HCT116 (cell line): ENCODE data around the gene KYAT1. TPM values are rescaled to one million over a fixed set of nuclear protein-coding genes. Genes with fewer than 3 reads are reported as not detected.
"Not testable (repeated sequence)": the region's sequence is repeated elsewhere in the genome, so short reads cannot be mapped to it uniquely, and the experiment has no call there.

Experiments
- ATAC-seq: fragments of 200-7000 bp; cut with Tn5 transposase; 2 replicates; pipeline ENCODE4 v1.9.1; 2020; ENCODE audit warnings: mild to moderate bottlenecking, moderate library complexity
- BruUV-seq: library from RNA; stranded (reverse); fragments of 400-500 nt; replicated peaks from 2 replicates; lab custom pipeline; 2021; lab: Mats Ljungman, UMichigan
- CTCF ChIA-PET: fragments of 300-600 bp; sonication (Branson Sonifier 250); formaldehyde crosslinking; loops from one replicate; lab custom pipeline; 2021; ENCODE audit warnings: antibody characterized with exemption; lab: Charles Lee
- POLR2A ChIA-PET: fragments of 300-600, 350-600 bp; sonication (Branson Sonifier 250); formaldehyde crosslinking; loops from one replicate; lab custom pipeline; 2021; ENCODE audit warnings: antibody characterized with exemption; lab: Charles Lee
- RAD21 ChIA-PET, 2 experiments: fragments of 300-600 bp; sonication (Branson Sonifier 250); formaldehyde crosslinking; loops; one replicate each; lab custom pipeline; 2023; ENCODE audit warnings: low total read pairs in 2 of 2; ENCODE audit not compliant: uncharacterized antibody in 2 of 2, unreplicated experiment in 2 of 2, low non-redundant PET in 1 of 2; lab: Charles Lee
- DNase-seq: peaks from one replicate; pipeline ENCODE4 v3.0.0-alpha.2; 2010; ENCODE audit warnings: low read depth, low spot score
- H2AFZ ChIP-seq: fragments of 200-600 bp; shearing (Covaris generic), sonication (generic); 2 replicates; pipeline ENCODE4 v1.6.1; 2017; ENCODE audit warnings: low read depth, mixed run types, mixed read lengths, antibody characterized with exemption, low read length; ENCODE audit not compliant: poor library complexity, severe bottlenecking
- H3K27ac ChIP-seq: 2 replicates; pipeline ENCODE4 v1.5.1; 2012; ENCODE audit warnings: low read depth, low read length
- H3K27me3 ChIP-seq: fragments of 200-600 bp; sonication (generic); 2 replicates; pipeline ENCODE4 v1.6.1; 2016; ENCODE audit warnings: mixed run types, low read length, mixed read lengths; ENCODE audit not compliant: insufficient read depth
- H3K36me3 ChIP-seq, 2 experiments: fragments of 200-500 bp in 1 of 2; fragments of 200-600 bp in 1 of 2; sonication (Bioruptor generic) in 1 of 2; sonication (generic) in 1 of 2; 2 replicates each; pipeline versions ENCODE4 v1.5.1 to v1.6.1; 2014 to 2016; ENCODE audit warnings: low read length in 2 of 2, inconsistent platforms in 1 of 2, mixed read lengths in 1 of 2, mixed run types in 1 of 2; ENCODE audit not compliant: insufficient read depth in 2 of 2, control insufficient read depth in 1 of 2
- H3K4me1 ChIP-seq, 2 experiments: fragments of 200-600 bp in 1 of 2; sonication (generic) in 1 of 2; 2 replicates each; pipeline versions ENCODE4 v1.5.1 to v1.6.1; 2012 to 2017; ENCODE audit warnings: low read length in 2 of 2, inconsistent platforms in 1 of 2, mild to moderate bottlenecking in 1 of 2, mixed read lengths in 1 of 2, mixed run types in 1 of 2, moderate library complexity in 1 of 2; ENCODE audit not compliant: insufficient read depth in 2 of 2, control insufficient read depth in 1 of 2
- H3K4me2 ChIP-seq: fragments of 200-600 bp; sonication (generic); 2 replicates; pipeline ENCODE4 v1.6.1; 2017; ENCODE audit warnings: mixed run types, low read length, mixed read lengths
- H3K4me3 ChIP-seq, 2 experiments: fragments of 200-600 bp in 1 of 2; sonication (generic) in 1 of 2; replicated peaks in 1 of 2; 2 replicates each; pipeline ENCODE4 v1.5.1; 2011 to 2016; ENCODE audit warnings: low read length in 2 of 2, control low read depth in 1 of 2, low read depth in 1 of 2, mild to moderate bottlenecking in 1 of 2, mixed read lengths in 1 of 2, mixed run types in 1 of 2
- H3K79me2 ChIP-seq: fragments of 200-600 bp; sonication (generic); 2 replicates; pipeline ENCODE4 v1.6.1; 2017; ENCODE audit warnings: mild to moderate bottlenecking, mixed run types, low read length, moderate library complexity, mixed read lengths; ENCODE audit not compliant: insufficient read depth
- H3K9ac ChIP-seq: fragments of 200-600 bp; sonication (generic); 2 replicates; pipeline ENCODE4 v1.6.1; 2016; ENCODE audit warnings: low read length, mixed read lengths
- H3K9me2 ChIP-seq: fragments of 200-600 bp; sonication (generic), shearing (Covaris generic); 2 replicates; pipeline ENCODE4 v1.6.1; 2017; ENCODE audit warnings: mixed run types, mild to moderate bottlenecking, moderate library complexity; ENCODE audit not compliant: insufficient read depth
- H3K9me3 ChIP-seq, 2 experiments: fragments of 200-500 bp in 1 of 2; fragments of 200-600 bp in 1 of 2; sonication (Bioruptor generic) in 1 of 2; sonication (generic) in 1 of 2; 2 replicates each; pipeline ENCODE4 v1.6.1; 2014 to 2017; ENCODE audit warnings: low read length in 2 of 2, mixed read lengths in 2 of 2, inconsistent platforms in 1 of 2, low read depth in 1 of 2, mild to moderate bottlenecking in 1 of 2, mixed run types in 1 of 2, moderate library complexity in 1 of 2; ENCODE audit not compliant: control insufficient read depth in 1 of 2, insufficient read depth in 1 of 2
- H4K20me1 ChIP-seq: fragments of 200-600 bp; sonication (generic), shearing (Covaris generic); 2 replicates; pipeline ENCODE4 v1.6.1; 2017; ENCODE audit warnings: mixed run types, mild to moderate bottlenecking, moderate library complexity; ENCODE audit not compliant: insufficient read depth
- CBX3 ChIP-seq: IDR thresholded peaks from 2 replicates; pipeline ENCODE4 v1.6.1; 2012; ENCODE audit warnings: low read depth
- CEBPB ChIP-seq: IDR thresholded peaks from 2 replicates; pipeline ENCODE4 v1.6.1; 2012; ENCODE audit warnings: low read depth
- ELF1 ChIP-seq: IDR thresholded peaks from 2 replicates; pipeline ENCODE4 v1.6.1; 2012; ENCODE audit warnings: low read depth, borderline replicate concordance
- SIN3A ChIP-seq: IDR thresholded peaks from 2 replicates; pipeline ENCODE4 v1.6.1; 2012; ENCODE audit warnings: low read depth
- TCF7L2 ChIP-seq: IDR thresholded peaks from 2 replicates; pipeline ENCODE4 v1.7.0; 2011; ENCODE audit warnings: borderline replicate concordance, inconsistent platforms; ENCODE audit not compliant: insufficient read depth, insufficient read length; ENCODE audit errors: extremely low read depth
- YY1 ChIP-seq: IDR thresholded peaks from 2 replicates; pipeline ENCODE4 v1.6.1; 2011; ENCODE audit warnings: low read length, low read depth, moderate library complexity, mild to moderate bottlenecking; ENCODE audit not compliant: insufficient replicate concordance; ENCODE audit errors: extremely low read depth
- ZFX ChIP-seq: fragments of 450-650 bp; IDR thresholded peaks from 2 replicates; pipeline ENCODE4 v1.6.1; 2017
- ZNF274 ChIP-seq: fragments of 200-500 bp; sonication (Bioruptor generic); IDR thresholded peaks from 2 replicates; pipeline ENCODE4 v1.6.1; 2014; ENCODE audit warnings: mild to moderate bottlenecking, low read depth, low read length, inconsistent platforms
- intact Hi-C: fragments of 100-400 bp; cut with micrococcal nuclease; formaldehyde crosslinking; loops from 2 replicates; pipeline ENCODE4 v1.10.0; 2022
- total RNA-seq: library from RNA; stranded (reverse); gene quantifications from one replicate; pipeline ENCODE4 v1.2.1, GENCODE V29; 2021; ENCODE audit not compliant: unreplicated experiment
- TF ChIP-seq, protein P1 (sequence below): IDR thresholded peaks from 2 replicates; pipeline ENCODE4 v1.6.1; 2012
- TF ChIP-seq, protein P2 (sequence below): IDR thresholded peaks from 2 replicates; pipeline ENCODE4 v1.6.1; 2012; ENCODE audit warnings: low read depth

The KYAT1 gene
- total RNA-seq, 1 experiment from 2014 or later, result 10.1 TPM

DNA sequence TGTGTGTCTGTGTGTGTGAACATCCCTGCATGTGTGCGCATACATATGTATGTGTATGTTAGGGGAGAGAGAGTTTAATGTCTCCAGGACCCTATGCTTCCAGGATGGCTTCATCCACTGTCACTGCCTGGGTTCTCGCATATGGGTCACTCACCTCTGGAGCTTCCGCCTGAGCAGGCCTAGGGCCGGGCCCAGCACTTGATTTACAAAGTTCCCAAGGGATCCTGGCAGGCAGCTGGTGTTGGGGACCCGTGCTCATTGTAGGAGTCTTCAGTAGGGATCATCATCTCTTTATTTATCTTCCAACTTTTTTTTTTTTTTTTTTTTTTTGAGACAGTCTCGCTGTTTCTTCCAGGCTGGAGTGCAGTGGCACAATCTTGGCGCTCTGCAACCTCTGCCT is 81.7 kb downstream of the KYAT1 start:
- Histone ChIP-seq H3K27me3 (no peaks in the 10 kb centered on the region), H3K36me3 (peaks cover 21 to 26% of the 10 kb centered on the region in 2 experiments; a peak in 3 of 4 replicates), H3K4me2 (no peak overlapping the region), H3K9me3 (no peaks in the 10 kb centered on the region), H3K9ac (no peak overlapping the region), H3K27ac (no peak overlapping the region), H3K4me1 (no peaks in the 10 kb centered on the region), H3K9me2 (no peaks in the 10 kb centered on the region), H4K20me1 (no peaks in the 10 kb centered on the region), H2AFZ (no peak overlapping the region), H3K79me2 (no peaks in the 10 kb centered on the region), H3K4me3 (no peak overlapping the region)
- DNase-seq (no peak), ATAC-seq (no peak)
- ChIA-PET RAD21 (no interaction called here), CTCF (no interaction called here), POLR2A (no interaction called here)
- BruUV-seq, result no TSS peak
- intact Hi-C loops, result no loop called here
- no peak for TF ChIP-seq CEBPB

DNA sequence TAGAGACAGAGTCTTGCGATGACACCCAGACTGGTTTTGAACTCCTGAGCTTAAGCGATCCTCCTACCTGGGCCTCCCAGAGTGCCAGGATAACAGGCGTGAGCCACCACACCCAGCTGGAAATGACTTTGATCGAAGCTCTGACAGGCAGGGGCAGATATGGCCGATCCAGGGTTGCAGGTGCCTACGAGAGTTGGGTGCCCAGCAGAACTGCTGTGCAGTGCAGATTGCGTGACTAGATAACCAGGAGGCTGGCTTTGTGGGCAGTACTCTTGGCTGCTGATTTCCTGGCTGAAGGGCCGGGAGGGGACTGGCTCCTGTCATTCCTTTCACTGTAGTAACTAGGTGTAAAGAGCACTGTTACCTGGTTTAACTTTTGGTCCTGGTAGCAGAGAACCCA is 82.9 kb downstream of the KYAT1 start:
- H3K9ac ChIP-seq, result no peak overlapping the region
- peaks cover 21 to 26% of the 10 kb centered on the region in 2 experiments; a peak in 3 of 4 replicates for H3K36me3 ChIP-seq
- H4K20me1 ChIP-seq, result no peaks in the 10 kb centered on the region
- no peaks in the 10 kb centered on the region for H3K79me2 ChIP-seq
- no peak overlapping the region for H2AFZ ChIP-seq
- RAD21 ChIA-PET, result no interaction called here
- CTCF ChIA-PET, result no interaction called here
- intact Hi-C loops, result no loop called here
- no peak overlapping the region for H3K27ac ChIP-seq
- no peak for ATAC-seq
- H3K9me2 ChIP-seq, result no peaks in the 10 kb centered on the region
- H3K4me3 ChIP-seq, result no peak overlapping the region
- POLR2A ChIA-PET, result no interaction called here
- BruUV-seq, result no TSS peak
- H3K27me3 ChIP-seq, result no peaks in the 10 kb centered on the region
- H3K4me1 ChIP-seq, result no peaks in the 10 kb centered on the region
- H3K9me3 ChIP-seq, result no peaks in the 10 kb centered on the region
- no peak for DNase-seq
- H3K4me2 ChIP-seq, result no peak overlapping the region
- TF ChIP-seq SIN3A (no peak), YY1 (no peak), TCF7L2 (no peak), CBX3 (no peak), ELF1 (no peak), ZNF274 (no peak), ZFX (no peak)
- TF ChIP-seq, protein P1, sequence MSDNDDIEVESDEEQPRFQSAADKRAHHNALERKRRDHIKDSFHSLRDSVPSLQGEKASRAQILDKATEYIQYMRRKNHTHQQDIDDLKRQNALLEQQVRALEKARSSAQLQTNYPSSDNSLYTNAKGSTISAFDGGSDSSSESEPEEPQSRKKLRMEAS, result no peak
- TF ChIP-seq, protein P2, sequence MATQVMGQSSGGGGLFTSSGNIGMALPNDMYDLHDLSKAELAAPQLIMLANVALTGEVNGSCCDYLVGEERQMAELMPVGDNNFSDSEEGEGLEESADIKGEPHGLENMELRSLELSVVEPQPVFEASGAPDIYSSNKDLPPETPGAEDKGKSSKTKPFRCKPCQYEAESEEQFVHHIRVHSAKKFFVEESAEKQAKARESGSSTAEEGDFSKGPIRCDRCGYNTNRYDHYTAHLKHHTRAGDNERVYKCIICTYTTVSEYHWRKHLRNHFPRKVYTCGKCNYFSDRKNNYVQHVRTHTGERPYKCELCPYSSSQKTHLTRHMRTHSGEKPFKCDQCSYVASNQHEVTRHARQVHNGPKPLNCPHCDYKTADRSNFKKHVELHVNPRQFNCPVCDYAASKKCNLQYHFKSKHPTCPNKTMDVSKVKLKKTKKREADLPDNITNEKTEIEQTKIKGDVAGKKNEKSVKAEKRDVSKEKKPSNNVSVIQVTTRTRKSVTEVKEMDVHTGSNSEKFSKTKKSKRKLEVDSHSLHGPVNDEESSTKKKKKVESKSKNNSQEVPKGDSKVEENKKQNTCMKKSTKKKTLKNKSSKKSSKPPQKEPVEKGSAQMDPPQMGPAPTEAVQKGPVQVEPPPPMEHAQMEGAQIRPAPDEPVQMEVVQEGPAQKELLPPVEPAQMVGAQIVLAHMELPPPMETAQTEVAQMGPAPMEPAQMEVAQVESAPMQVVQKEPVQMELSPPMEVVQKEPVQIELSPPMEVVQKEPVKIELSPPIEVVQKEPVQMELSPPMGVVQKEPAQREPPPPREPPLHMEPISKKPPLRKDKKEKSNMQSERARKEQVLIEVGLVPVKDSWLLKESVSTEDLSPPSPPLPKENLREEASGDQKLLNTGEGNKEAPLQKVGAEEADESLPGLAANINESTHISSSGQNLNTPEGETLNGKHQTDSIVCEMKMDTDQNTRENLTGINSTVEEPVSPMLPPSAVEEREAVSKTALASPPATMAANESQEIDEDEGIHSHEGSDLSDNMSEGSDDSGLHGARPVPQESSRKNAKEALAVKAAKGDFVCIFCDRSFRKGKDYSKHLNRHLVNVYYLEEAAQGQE, result no peak

DNA sequence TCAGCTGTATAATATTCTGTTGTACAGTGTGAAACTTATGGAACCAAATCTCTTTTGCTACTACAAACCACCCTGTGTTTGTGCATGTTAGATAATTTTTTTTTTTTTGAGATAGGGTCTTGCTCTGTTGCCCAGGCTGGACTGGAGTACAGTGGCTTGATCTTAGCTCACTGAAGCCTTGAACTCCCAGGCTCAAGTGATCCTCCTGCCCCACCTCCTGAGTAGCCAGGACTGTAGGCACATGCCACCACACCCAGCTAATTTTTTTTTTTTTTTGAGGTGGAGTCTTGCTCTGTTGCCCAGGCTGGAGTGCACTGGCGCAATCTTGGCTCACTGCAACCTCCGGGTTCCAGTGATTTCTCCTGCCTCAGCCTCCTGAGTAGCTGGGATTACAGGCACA is 86.8 kb downstream of the KYAT1 start:
- H4K20me1 ChIP-seq, H3K27ac ChIP-seq, CTCF ChIA-PET, POLR2A ChIA-PET, H3K9me3 ChIP-seq, H3K4me2 ChIP-seq, DNase-seq, BruUV-seq, H3K9me2 ChIP-seq, RAD21 ChIA-PET, H3K79me2 ChIP-seq, H3K9ac ChIP-seq, H3K4me3 ChIP-seq, H3K4me1 ChIP-seq, H2AFZ ChIP-seq, intact Hi-C loops, ATAC-seq, H3K27me3 ChIP-seq: not testable (repeated sequence)
- peaks cover 18 to 30% of the 10 kb centered on the region in 2 experiments; a peak in 3 of 4 replicates for H3K36me3 ChIP-seq
